Amygdala (tissue), 56 donors: ENCODE results near the gene MSH2.
"Not testable (repeated sequence)": the region's sequence is repeated elsewhere in the genome, so short reads cannot be mapped to it uniquely, and the experiment has no call there.

Source experiments
- DNase-seq, 56 donors: peaks; one replicate each; lab custom pipeline; 2025; lab: John Stamatoyannopoulos, UW

Gene MSH2

GRCh38 chr2:47402805-47403608 is at the start of gene MSH2:
Gene MSH2 (plus strand): TSS chr2:47403156. CDS start chr2:47403192, 36 bp downstream.
- peak; percentile 39 to 95 (median 86) for DNase-seq

GRCh38 chr2:47354013-47354847 is 48.7 kb upstream of the MSH2 start:
- no peak for DNase-seq

DNA sequence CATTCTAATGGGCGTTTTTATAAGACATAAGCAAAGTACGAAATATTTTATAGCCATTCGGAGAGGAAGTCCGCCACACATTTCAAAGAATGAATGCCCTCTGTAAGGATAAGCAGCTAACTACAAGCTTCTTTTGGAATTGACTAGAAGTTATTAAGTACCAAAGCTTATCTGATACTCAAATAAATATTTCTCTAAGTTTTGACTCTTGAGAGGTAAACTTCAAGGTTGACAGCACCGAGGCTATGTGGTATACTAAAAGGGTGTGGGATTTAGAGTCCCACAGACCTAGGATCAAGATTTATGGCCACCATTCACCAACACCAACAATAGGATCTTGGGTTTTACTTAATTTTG is 48.1 kb upstream of the MSH2 start:
- DNase-seq: no peak

DNA sequence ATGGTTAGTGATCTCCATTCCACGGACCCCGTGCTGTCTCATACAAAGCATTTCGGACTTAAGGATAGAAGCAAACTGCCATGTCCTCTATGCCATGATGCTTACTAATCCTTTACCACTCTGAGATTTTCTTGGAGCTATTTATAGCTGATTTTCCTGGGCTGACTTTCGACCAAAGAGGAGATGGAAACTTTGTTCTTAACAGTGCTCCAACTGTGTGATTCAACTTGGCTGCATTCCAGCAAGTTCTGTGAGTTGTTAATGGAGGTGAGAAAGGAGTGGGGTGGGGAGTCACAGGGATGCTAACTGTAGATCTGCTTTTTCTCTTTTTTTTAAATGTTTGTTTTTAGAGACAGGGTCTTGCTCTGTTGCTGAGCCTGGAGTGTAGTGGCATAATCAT is 45.5 kb upstream of the MSH2 start:
- peak in 3 of 56 donors; percentile 8 to 20 (median 15) for DNase-seq

DNA sequence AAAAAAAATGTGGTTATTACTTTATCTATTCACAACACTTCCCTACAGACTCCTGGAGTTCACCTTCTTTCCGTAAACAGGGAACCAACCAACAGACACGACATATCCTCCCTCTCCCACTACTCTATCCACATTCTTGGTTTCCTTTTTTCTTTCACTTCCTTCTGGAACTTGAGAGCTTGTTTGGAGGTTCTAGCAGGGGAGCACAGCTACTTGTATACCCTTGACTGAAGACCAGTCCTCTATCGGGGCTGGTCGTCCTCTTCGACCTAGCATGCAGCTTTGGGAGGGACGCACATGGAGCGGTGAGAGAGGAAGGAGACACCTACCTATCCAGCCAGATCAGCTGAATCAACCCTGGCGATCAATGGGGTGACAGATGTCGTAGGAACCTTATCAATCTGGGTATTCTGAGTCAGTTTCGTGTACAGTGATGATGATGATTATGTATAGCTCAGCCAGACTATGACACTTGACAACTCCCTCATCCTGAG is 43.5 kb upstream of the MSH2 start:
- no peak for DNase-seq

- DNase-seq: no peak
Observed at GRCh38 chr2:47360283-47360682, 42.7 kb upstream of the MSH2 start.

DNA sequence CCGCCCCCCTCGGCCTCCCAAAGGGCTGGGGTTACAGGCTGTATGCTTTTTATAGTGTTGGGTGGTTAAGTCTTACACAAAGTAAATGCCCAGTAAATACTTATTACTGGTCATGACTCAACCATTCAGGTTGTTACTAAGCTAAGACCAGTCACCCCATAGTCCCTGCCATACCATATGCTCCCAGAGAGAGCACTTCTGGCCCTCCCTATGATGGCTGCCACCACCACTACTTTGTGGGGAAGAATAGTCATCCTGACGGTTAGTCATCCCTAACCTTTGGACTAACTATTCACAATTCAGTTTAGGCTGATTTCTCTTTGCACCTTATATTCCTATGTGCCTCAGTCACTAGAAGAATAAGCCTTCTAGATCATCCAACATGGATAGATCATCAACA is 42.0 kb upstream of the MSH2 start:
- DNase-seq: no peak

DNA sequence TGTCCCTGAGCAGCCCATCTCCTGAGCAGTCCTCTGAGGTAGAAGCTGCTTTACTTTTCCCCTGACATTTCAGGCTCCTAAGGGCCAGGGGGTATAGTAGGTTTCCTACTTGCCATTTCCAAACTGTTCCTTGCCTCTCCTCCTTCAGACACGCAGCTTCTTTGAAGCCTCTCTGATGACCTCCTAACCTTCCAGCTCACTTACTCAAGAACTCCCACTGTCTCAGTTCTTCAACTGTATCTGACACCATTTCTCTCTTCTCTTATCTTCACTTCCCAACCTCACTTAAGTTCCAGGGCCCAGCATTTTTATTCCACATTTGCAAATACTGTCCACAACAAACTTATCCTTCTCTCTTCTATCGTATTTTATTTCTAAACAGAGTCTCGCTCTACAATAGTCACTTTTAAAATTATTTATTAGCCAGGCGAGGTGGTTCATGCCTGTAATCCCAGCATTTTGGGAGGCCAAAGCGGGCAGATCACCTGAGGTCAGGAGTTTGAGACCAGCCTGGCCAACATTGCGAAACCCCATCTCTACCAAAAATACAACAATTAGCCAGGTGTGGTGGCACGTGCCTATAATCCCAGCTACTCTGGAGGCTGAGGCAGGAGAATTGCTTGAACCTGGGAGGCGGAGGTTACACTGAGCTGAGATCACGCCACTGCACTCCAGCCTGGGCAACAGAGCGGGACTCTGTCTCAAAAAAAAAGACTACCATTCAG is 41.3 kb upstream of the MSH2 start:
- not testable (repeated sequence) for DNase-seq

DNA sequence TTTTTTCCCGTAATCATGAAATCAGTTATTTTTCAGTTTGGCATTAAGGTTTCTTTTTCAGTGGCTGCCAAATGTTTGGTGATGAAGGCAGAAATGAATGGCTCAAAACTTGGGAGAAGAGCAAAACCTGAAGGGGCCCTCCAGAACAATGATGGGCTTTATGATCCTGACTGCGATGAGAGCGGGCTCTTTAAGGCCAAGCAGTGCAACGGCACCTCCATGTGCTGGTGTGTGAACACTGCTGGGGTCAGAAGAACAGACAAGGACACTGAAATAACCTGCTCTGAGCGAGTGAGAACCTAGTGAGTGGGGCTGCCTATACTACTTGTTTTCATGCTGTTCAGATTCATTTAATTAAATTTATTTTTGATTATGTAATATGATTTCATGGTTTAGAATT is 29.2 kb upstream of the MSH2 start:
- DNase-seq: peak in 15 of 56 donors; percentile 6 to 55 (median 31)

GRCh38 chr2:47375307-47375706 is 27.6 kb upstream of the MSH2 start:
- no peak for DNase-seq

GRCh38 chr2:47379384-47379783 is 23.6 kb upstream of the MSH2 start:
- DNase-seq: no peak

DNA sequence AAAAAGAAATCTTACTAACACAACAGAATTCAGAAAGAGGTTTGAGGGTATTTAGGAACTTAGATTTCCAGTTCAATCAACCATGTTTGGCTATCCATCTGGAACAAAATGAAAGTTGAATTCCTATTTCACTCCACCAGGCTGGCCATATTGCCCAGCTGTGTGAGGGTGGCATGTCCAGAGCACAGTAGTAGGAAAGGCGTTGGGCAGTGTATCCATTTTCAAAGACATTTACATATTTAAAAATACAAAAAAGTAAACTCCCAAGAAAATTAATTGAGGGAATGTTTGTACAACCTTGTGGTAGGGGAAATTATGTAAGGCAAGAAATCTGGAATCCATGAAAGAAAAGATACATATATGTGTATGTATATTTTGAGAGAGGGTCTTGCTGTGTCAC is 21.5 kb upstream of the MSH2 start:
- no peak for DNase-seq

- DNase-seq: no peak
Observed at GRCh38 chr2:47386551-47386950, 16.4 kb upstream of the MSH2 start.

- DNase-seq: no peak
Observed at GRCh38 chr2:47388888-47389287, 14.1 kb upstream of the MSH2 start.

GRCh38 chr2:47389692-47390091 is 13.3 kb upstream of the MSH2 start:
- DNase-seq: no peak

DNA sequence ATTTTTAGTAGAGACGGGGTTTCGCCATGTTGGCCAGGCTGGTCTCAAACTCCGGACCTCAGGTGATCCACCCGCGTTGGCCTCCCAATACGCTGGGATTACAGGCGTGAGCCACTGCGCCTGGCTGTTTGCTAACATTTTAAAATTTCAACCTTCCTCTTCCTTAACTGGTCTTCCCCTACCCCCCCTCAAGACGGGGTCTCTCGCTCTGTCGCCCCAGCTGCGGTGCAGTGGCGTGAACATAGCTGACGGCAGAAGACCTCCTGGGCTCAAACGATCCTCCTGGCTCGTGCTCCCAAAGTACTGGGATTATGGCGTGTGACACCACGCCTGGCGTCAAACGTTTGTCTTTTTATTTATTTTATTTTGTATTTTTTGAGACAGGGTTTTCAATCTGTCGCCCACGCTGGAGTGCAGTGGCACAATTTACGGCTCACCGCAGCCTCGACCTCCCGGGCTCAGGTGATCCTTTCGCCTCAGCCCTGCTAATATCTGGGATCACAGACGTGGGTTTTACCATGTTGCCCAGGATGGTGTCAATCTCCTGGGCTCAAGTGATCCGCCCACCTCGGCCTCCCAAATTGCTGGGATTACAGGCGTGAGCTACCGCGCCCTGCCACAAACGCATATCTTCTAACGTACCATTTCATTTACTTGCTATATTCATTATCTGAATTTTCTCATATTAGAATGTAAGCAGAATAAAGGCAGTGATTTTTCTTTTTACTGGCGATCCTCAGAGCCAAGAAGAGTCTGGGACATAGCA is 984 bp upstream of the MSH2 start:
- peak in 1 of 56 donors; percentile 30 for DNase-seq

DNA sequence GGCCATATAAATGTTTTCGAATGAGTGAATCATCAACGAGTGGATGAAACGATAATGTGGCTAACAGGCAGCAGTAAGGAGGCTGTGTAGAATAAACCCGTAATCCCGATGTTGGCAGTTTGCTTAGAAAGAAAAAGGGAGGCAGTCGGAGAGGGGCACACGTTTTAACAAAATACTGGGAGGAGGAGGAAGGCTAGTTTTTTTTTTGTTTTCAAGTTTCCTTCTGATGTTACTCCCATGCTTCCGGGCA is 476 bp upstream of the MSH2 start:
- no peak for DNase-seq

DNA sequence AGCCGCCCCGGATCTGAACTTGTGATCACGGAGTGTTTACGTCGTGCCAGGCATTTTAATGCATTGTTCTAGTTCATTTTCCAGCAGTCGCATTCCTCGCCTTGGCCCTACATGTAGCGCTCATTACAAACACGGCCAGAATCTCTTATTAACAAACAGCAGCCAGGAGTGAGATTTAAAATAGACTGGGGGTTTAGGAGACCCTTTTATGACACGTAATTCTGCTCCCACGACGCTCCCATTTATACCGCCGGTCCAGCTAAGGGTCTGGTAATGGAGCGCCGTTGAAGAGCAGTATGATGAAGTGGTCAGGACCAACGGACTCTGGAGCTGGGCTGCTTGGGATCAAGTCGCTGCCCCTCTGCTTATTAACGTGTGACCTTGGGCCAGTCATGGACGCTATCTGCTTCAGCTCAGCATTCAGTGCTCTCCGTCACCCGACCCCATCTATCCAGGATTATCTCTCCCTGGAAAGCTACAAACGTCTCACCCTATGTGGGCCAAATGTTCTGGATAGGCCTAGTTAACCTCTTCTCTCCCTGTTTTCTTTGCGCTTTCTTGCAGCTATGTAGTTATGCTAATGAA is 745 bp downstream of the MSH2 start:
- peak in 3 of 56 donors; percentile 14 to 36 (median 16) for DNase-seq

DNA sequence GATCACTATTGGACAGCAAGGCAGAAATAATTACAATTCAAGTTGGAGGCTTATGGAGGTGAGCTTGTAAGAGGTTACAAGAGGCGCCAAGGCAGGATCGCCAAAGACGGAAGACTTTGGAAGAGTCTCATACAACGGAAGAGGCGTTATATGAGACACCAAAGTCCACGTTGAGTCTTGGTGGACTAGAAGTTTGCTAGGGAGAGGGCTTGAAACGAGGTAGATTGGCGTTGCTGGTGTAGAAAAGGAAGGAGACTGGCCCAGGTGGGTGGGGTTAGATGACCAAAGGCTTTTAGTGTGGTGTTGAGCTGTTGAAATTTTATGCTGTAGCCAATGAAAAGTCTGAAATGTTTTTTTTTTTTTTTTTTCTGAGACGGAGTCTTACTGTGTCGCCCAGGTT is 1.4 kb downstream of the MSH2 start:
- DNase-seq: no peak

DNA sequence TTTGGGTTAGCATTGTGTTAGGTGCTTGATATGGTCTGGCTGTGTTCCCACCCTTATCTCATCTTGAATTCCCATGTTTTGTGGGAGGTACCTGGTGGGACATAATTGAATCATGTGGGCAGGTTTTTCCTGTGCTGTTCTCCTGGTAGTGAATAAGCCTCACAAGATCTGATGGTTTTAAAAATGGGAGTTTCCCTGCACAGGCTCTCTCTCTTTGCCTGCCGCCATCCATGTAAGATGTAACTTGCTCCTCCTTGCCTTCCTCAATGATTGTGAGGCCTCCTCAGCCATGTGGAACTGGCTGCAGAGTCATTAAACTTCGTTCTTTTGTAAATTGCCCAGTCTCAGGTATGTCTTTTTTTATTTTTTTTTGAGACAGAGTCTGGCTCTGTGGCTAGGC is 2.8 kb downstream of the MSH2 start:
- no peak for DNase-seq
